B cell (primary cell): Measurements from ENCODE around the gene RALB. TPM values are rescaled to one million over a fixed set of nuclear protein-coding genes. Genes with fewer than 3 reads are reported as not detected.

ENCODE experiments used
- ATAC-seq: fragments of 200-7000 bp; cut with Tn5 transposase; one replicate; pipeline ENCODE4 v1.10.0; 2021; ENCODE audit warnings: low read depth, mild to moderate bottlenecking, moderate number of reproducible peaks, moderate library complexity
- CTCF ChIA-PET: fragments of 350-600 bp; sonication (Branson Sonifier 250); formaldehyde crosslinking; loops from one replicate; lab custom pipeline; 2021; ENCODE audit warnings: antibody characterized with exemption, inconsistent platforms; lab: Charles Lee
- POLR2A ChIA-PET: fragments of 350-600 bp; sonication (Branson Sonifier 250); formaldehyde crosslinking; loops from one replicate; lab custom pipeline; 2021; ENCODE audit warnings: antibody characterized with exemption; lab: Charles Lee
- DNase-seq: peaks from one replicate; pipeline ENCODE4 v3.0.0; 2013
- H2AFZ ChIP-seq: 2 replicates; pipeline ENCODE4 v1.6.1; 2012; ENCODE audit warnings: mild to moderate bottlenecking, low read depth, low read length; ENCODE audit not compliant: insufficient read depth, poor library complexity, severe bottlenecking
- H3K27ac ChIP-seq, 2 donors: 1 replicate in 1 of 2; 2 replicates in 1 of 2; pipeline ENCODE4 v1.5.1; 2012 to 2013; ENCODE audit warnings: low read length in 2 of 2, mild to moderate bottlenecking in 2 of 2, moderate library complexity in 1 of 2
- H3K27me3 ChIP-seq, 4 experiments: fragments of 200-600 bp in 1 of 4; sonication (generic) in 1 of 4; replicated peaks in 1 of 4; 1 replicate in 2 of 4; 2 replicates in 2 of 4; pipeline versions ENCODE4 v1.6.1 to v1.7.0; 2013 to 2016; ENCODE audit warnings: low read length in 3 of 4, mild to moderate bottlenecking in 2 of 4, mixed read lengths in 1 of 4, moderate library complexity in 1 of 4; ENCODE audit not compliant: insufficient read depth in 4 of 4, control insufficient read depth in 3 of 4; ENCODE audit errors: control extremely low read depth in 1 of 4
- H3K36me3 ChIP-seq, 2 experiments: replicated peaks in 1 of 2; 1 replicate in 1 of 2; 2 replicates in 1 of 2; pipeline versions ENCODE4 v1.6.1 to v1.7.1; 2013; ENCODE audit warnings: low read length in 1 of 2; ENCODE audit not compliant: insufficient read depth in 2 of 2, control insufficient read depth in 1 of 2; ENCODE audit errors: control extremely low read depth in 1 of 2, extremely low read depth in 1 of 2
- H3K4me1 ChIP-seq, 2 donors: fragments of 200-600 bp in 1 of 2; sonication (generic) in 1 of 2; 1 replicate in 1 of 2; 2 replicates in 1 of 2; pipeline versions ENCODE4 v1.5.1 to v1.6.1; 2013 to 2017; ENCODE audit warnings: low read length in 2 of 2; ENCODE audit not compliant: control insufficient read depth in 2 of 2, insufficient read depth in 2 of 2
- H3K4me2 ChIP-seq: replicated peaks from 2 replicates; pipeline ENCODE3; 2012; ENCODE audit warnings: mild to moderate bottlenecking, low read depth, low read length; ENCODE audit not compliant: poor library complexity, severe bottlenecking
- H3K4me3 ChIP-seq, 5 experiments: fragments of 200-600 bp in 1 of 5; sonication (generic) in 1 of 5; 1 replicate in 3 of 5; 2 replicates in 2 of 5; pipeline versions ENCODE4 v1.5.1 to v1.7.0; 2011 to 2016; ENCODE audit warnings: low read length in 4 of 5, mild to moderate bottlenecking in 4 of 5, low read depth in 2 of 5, control low read depth in 1 of 5, moderate library complexity in 1 of 5; ENCODE audit not compliant: insufficient read depth in 1 of 5; ENCODE audit errors: control extremely low read depth in 1 of 5, extremely low read depth in 1 of 5
- H3K79me2 ChIP-seq: fragments of 200-600 bp; sonication (generic); one replicate; pipeline ENCODE4 v1.6.0; 2016; ENCODE audit warnings: low read length; ENCODE audit not compliant: control insufficient read depth, insufficient read depth
- H3K9ac ChIP-seq: fragments of 200-600 bp; sonication (generic); 2 replicates; pipeline ENCODE4 v1.6.1; 2017; ENCODE audit warnings: mild to moderate bottlenecking, low read length, moderate library complexity
- H3K9me3 ChIP-seq, 3 donors: one replicate each; pipeline versions ENCODE4 v1.6.1 to v1.7.1; 2013; ENCODE audit warnings: low read length in 2 of 3; ENCODE audit not compliant: control insufficient read depth in 2 of 3, insufficient read depth in 1 of 3; ENCODE audit errors: control extremely low read depth in 1 of 3
- H4K20me1 ChIP-seq: 2 replicates; pipeline ENCODE4 v1.6.0; 2012; ENCODE audit warnings: mild to moderate bottlenecking, low read length; ENCODE audit not compliant: insufficient read depth, control insufficient read depth, poor library complexity, severe bottlenecking
- H3K27ac Mint-ChIP-seq: one replicate; pipeline ENCODE4 v1.8.0; 2021; ENCODE audit warnings: mixed read lengths
- H3K27me3 Mint-ChIP-seq: one replicate; pipeline ENCODE4 v1.8.0; 2021; ENCODE audit warnings: mixed read lengths
- H3K4me1 Mint-ChIP-seq: one replicate; pipeline ENCODE4 v1.8.0; 2021; ENCODE audit warnings: mixed read lengths
- H3K4me3 Mint-ChIP-seq: one replicate; pipeline ENCODE4 v1.8.0; 2021; ENCODE audit warnings: mixed read lengths
- H3K9me3 Mint-ChIP-seq: one replicate; pipeline ENCODE4 v1.8.0; 2022; ENCODE audit warnings: mixed read lengths; ENCODE audit not compliant: insufficient read depth
- EZH2 ChIP-seq: IDR thresholded peaks from 2 replicates; pipeline ENCODE4 v1.6.1; 2012; ENCODE audit warnings: borderline replicate concordance, low read depth, mild to moderate bottlenecking, moderate library complexity, low read length; ENCODE audit not compliant: insufficient read depth, poor library complexity, severe bottlenecking
- WGBS: methylation state at CpG from one replicate; pipeline ENCODE4 v1.1.5; 2013; ENCODE audit warnings: missing lambda C conversion rate; ENCODE audit not compliant: insufficient coverage; 5-methylcytosine and 5-hydroxymethylcytosine counted together
- intact Hi-C: fragments of 100-400 bp; cut with micrococcal nuclease; formaldehyde crosslinking; loops from one replicate; pipeline ENCODE4 v1.10.0; 2022
- polyA plus RNA-seq: library from polyadenylated mRNA; depleted of rRNA; stranded (reverse); fragments of >200 nt; gene quantifications from 2 replicates; pipeline ENCODE4 v1.2.3, GENCODE V29; 2012
- total RNA-seq, 2 donors: library from RNA; stranded (reverse); fragments of 120-200 nt in 1 of 2; gene quantifications; 1 replicate in 1 of 2; 2 replicates in 1 of 2; pipeline versions ENCODE4 v1.2.3 to v1.2.4, GENCODE V29; 2013 to 2022
- TF ChIP-seq, protein P1 (sequence below): fragments of 200-600 bp; IDR thresholded peaks from one replicate; pipeline ENCODE4 v1.8.0; 2022; ENCODE audit warnings: antibody characterized with exemption, mild to moderate bottlenecking

RALB gene
- total and polyA plus RNA-seq, 2 donors (not counting 1 experiment from before 2014, with no cell fraction given), result 19.3 to 35.9 TPM

DNA sequence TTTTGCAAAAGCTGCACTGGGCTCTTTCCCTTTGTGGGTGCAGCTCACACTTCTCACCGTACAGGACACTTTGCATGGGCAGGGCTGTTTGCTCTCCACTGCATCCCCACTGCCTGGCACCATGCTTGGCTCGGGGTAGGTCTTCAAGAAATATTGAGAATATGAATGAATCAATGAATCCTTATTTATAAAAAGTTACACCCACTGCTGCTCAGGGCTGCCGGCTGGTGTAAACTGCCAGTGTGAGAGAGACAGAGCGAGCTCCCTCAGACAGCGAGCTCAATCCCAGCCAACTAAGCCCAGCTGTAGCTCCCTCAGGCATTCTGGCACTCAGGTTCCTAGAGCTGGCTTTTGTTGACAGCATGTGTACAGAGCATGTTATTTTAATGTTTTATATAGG is 32.9 kb upstream of the RALB start:
- no peak overlapping the region for H3K4me3 Mint-ChIP-seq
- POLR2A ChIA-PET, result no interaction called here

DNA sequence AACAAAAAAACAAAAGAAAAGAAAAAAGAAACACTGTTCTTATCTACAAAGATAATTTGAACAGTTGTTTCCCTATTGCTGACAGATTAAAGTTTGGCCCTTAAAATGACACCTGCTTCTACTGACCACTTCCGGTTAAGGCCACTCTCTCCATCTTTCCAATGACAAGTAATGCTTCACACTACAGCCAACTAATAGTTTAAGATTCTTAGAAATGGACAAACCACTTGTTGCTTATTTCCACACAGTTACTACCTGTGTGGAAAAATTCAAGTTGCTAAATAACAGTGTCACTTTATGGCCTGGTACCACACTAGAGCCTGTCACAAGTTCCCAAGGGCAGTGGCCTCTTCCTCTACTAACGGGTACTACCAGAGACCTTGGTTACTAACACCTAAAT is 31.9 kb upstream of the RALB start:
- Histone ChIP-seq H3K4me3 (no peak overlapping the region), H3K79me2 (peaks cover 41% of the 10 kb centered on the region), H3K4me1 (peaks cover 25 to 31% of the 10 kb centered on the region in 2 donors), H3K36me3 (peaks cover 1 to 20% of the 10 kb centered on the region in 2 experiments), H3K27me3 (no peaks in the 10 kb centered on the region), H2AFZ (no peak overlapping the region), H3K9ac (no peak overlapping the region), H3K27ac (no peak overlapping the region), H4K20me1 (peaks cover 30% of the 10 kb centered on the region), H3K9me3 (peaks cover 0 to 15% (median 2%) of the 10 kb centered on the region in 3 donors), H3K4me2 (no peak overlapping the region)
- Mint-ChIP-seq H3K4me3 (no peak overlapping the region), H3K27ac (no peak overlapping the region), H3K27me3 (no peaks in the 10 kb centered on the region), H3K4me1 (peaks cover 50% of the 10 kb centered on the region), H3K9me3 (no peaks in the 10 kb centered on the region)
- POLR2A ChIA-PET, result interaction anchor here (0.6 kb wide), 1 partner anchor 31 kb away, joined by 3 read pairs; no protein-coding TSS in a partner anchor
- intact Hi-C loops, result loop anchor here (5.0 kb wide), 1 partner anchor 853 kb away; the partner anchor contains the start of genes C2orf76 and DBI
- CTCF ChIA-PET, result interaction anchor here (1.4 to 6.1 kb wide), 2 partner anchors 32 to 45 kb away, joined by 4 to 34 read pairs; partner anchors contain the start of gene RALB
- 50% methylated on average over 1 of the region's 2 CpGs for WGBS
- DNase-seq, result no peak
- ATAC-seq, result no peak
- TF ChIP-seq, protein P1, sequence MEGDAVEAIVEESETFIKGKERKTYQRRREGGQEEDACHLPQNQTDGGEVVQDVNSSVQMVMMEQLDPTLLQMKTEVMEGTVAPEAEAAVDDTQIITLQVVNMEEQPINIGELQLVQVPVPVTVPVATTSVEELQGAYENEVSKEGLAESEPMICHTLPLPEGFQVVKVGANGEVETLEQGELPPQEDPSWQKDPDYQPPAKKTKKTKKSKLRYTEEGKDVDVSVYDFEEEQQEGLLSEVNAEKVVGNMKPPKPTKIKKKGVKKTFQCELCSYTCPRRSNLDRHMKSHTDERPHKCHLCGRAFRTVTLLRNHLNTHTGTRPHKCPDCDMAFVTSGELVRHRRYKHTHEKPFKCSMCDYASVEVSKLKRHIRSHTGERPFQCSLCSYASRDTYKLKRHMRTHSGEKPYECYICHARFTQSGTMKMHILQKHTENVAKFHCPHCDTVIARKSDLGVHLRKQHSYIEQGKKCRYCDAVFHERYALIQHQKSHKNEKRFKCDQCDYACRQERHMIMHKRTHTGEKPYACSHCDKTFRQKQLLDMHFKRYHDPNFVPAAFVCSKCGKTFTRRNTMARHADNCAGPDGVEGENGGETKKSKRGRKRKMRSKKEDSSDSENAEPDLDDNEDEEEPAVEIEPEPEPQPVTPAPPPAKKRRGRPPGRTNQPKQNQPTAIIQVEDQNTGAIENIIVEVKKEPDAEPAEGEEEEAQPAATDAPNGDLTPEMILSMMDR, result no peak
- no peak for TF ChIP-seq EZH2

More for the DNA sequence above, 32.9 kb upstream of the RALB start:
- ATAC-seq (no peak), DNase-seq (no peak)
- no peak overlapping the region for H3K4me2 ChIP-seq
- peaks cover 48% of the 10 kb centered on the region for H3K4me1 Mint-ChIP-seq
- H3K4me3 ChIP-seq, result no peak overlapping the region
- peaks cover 0 to 17% (median 2%) of the 10 kb centered on the region in 3 donors for H3K9me3 ChIP-seq
- no peak for TF ChIP-seq EZH2
- TF ChIP-seq, protein P1, result no peak
- peaks cover 30% of the 10 kb centered on the region for H4K20me1 ChIP-seq
- no peaks in the 10 kb centered on the region for H3K9me3 Mint-ChIP-seq
- H2AFZ ChIP-seq, result no peak overlapping the region
- peaks cover 41% of the 10 kb centered on the region for H3K79me2 ChIP-seq
- H3K27ac Mint-ChIP-seq, result no peak overlapping the region
- no peaks in the 10 kb centered on the region for H3K27me3 Mint-ChIP-seq
- 96% methylated on average over 3 of the region's 5 CpGs for WGBS
- H3K36me3 ChIP-seq, result peaks cover 1 to 20% of the 10 kb centered on the region in 2 experiments
- intact Hi-C loops, result loop anchor here (5.0 kb wide), 1 partner anchor 852 kb away; the partner anchor contains the start of genes C2orf76 and DBI
- no peaks in the 10 kb centered on the region for H3K27me3 ChIP-seq
- H3K27ac ChIP-seq, result no peak overlapping the region
- no peak overlapping the region for H3K9ac ChIP-seq
- CTCF ChIA-PET, result interaction anchor here (1.5 to 6.1 kb wide), 2 partner anchors 12 to 44 kb away, joined by 4 to 34 read pairs; no protein-coding TSS in a partner anchor
- H3K4me1 ChIP-seq, result peaks cover 25 to 31% of the 10 kb centered on the region in 2 donors
